Right lobe of liver (tissue), 4 donors: ENCODE results near the gene ST8SIA3.
"Not testable (repeated sequence)": the region's sequence is repeated elsewhere in the genome, so short reads cannot be mapped to it uniquely, and the experiment has no call there.

ENCODE experiments used
- POLR2A ChIP-seq: fragments of 450-650 bp; IDR thresholded peaks from one replicate; pipeline ENCODE4 v1.6.1; 2017; ENCODE audit warnings: antibody characterized with exemption, mild to moderate bottlenecking
- TF ChIP-seq, protein P1 (sequence below), 4 donors: fragments of 200-600 bp in 3 of 4; fragments of 450-650 bp in 1 of 4; IDR thresholded peaks; one replicate each; pipeline versions ENCODE4 v1.5.1 to v1.8.0; 2016 to 2022; ENCODE audit warnings: antibody characterized with exemption in 4 of 4, mild to moderate bottlenecking in 2 of 4
- donor health status: DM: no; HTN: no; CAD: no.
- donor health status: DM: no; HTN: no; CAD: no.
- donor health status: DM: no; HTN: yes; CAD: no.

DNA sequence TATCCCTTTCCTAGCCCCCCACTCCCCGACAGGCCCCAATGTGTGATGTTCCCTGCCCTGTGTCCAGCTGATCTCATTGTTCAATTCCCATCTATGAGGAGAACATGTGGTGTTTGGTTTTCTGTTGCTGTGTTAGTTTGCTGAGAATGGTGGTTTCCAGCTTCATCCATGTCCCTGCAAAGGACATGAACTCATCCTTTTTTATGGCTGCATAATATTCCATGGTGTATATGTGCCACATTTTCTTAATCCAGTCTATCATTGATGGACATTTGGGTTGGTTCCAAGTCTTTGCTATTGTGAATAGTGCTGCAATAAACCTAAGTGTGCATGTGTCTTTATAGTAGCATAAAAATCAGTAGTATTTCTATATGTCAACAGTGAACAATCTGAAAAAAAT, 42.4 kb downstream of the ST8SIA3 start:
- TF ChIP-seq, protein P1, sequence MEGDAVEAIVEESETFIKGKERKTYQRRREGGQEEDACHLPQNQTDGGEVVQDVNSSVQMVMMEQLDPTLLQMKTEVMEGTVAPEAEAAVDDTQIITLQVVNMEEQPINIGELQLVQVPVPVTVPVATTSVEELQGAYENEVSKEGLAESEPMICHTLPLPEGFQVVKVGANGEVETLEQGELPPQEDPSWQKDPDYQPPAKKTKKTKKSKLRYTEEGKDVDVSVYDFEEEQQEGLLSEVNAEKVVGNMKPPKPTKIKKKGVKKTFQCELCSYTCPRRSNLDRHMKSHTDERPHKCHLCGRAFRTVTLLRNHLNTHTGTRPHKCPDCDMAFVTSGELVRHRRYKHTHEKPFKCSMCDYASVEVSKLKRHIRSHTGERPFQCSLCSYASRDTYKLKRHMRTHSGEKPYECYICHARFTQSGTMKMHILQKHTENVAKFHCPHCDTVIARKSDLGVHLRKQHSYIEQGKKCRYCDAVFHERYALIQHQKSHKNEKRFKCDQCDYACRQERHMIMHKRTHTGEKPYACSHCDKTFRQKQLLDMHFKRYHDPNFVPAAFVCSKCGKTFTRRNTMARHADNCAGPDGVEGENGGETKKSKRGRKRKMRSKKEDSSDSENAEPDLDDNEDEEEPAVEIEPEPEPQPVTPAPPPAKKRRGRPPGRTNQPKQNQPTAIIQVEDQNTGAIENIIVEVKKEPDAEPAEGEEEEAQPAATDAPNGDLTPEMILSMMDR (IDR thresholded peaks at IDR 0.05), result not testable (repeated sequence)
- not testable (repeated sequence) for TF ChIP-seq POLR2A
